HCT116 (cell line): ENCODE data around the gene FRMD4A.

Source experiments
- CTCF ChIP-seq, 3 experiments: fragments of 200-600 bp in 1 of 3; sonication (generic) in 1 of 3; IDR thresholded peaks in 2 of 3; conservative IDR thresholded peaks in 1 of 3; 2 replicates each; pipeline ENCODE4 v1.5.1; 2012 to 2017; ENCODE audit warnings: low read depth in 2 of 3, low read length in 2 of 3, antibody characterized with exemption in 1 of 3, borderline replicate concordance in 1 of 3, control low read depth in 1 of 3, mild to moderate bottlenecking in 1 of 3, mixed read lengths in 1 of 3, mixed run types in 1 of 3, moderate library complexity in 1 of 3; ENCODE audit not compliant: insufficient read depth in 1 of 3
- POLR2A ChIP-seq: IDR thresholded peaks from 2 replicates; pipeline ENCODE4 v1.7.0; 2011; ENCODE audit warnings: borderline replicate concordance; ENCODE audit not compliant: insufficient read depth, insufficient read length; ENCODE audit errors: extremely low read depth
- POLR2AphosphoS5 ChIP-seq: IDR thresholded peaks from 2 replicates; pipeline ENCODE4 v1.6.1; 2011; ENCODE audit warnings: mild to moderate bottlenecking, low read depth, low read length, moderate library complexity
- RAD21 ChIP-seq: IDR thresholded peaks from 2 replicates; pipeline ENCODE4 v1.6.1; 2012; ENCODE audit warnings: low read depth, mild to moderate bottlenecking
- SIN3A ChIP-seq: IDR thresholded peaks from 2 replicates; pipeline ENCODE4 v1.6.1; 2012; ENCODE audit warnings: low read depth

- no peak for TF ChIP-seq POLR2A
- TF ChIP-seq POLR2AphosphoS5: no peak
- no peak for TF ChIP-seq CTCF (IDR thresholded peaks at IDR 0.05 in 2 of 3, conservative IDR thresholded peaks at IDR 0.05 in 1 of 3; ENCODE audit: borderline replicate concordance in 1 of 3, insufficient read depth in 1 of 3, low read depth in 2 of 3, low read length in 2 of 3)
- TF ChIP-seq SIN3A: no peak
- TF ChIP-seq RAD21: no peak
Measured at GRCh38 chr10:14072541-14072940, 258.2 kb downstream of the FRMD4A start.
